Measurements from ENCODE around the gene CXCL13.
"Not testable (repeated sequence)": the region's sequence is repeated elsewhere in the genome, so short reads cannot be mapped to it uniquely, and the experiment has no call there.

Gene CXCL13, protein sequence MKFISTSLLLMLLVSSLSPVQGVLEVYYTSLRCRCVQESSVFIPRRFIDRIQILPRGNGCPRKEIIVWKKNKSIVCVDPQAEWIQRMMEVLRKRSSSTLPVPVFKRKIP

DNA sequence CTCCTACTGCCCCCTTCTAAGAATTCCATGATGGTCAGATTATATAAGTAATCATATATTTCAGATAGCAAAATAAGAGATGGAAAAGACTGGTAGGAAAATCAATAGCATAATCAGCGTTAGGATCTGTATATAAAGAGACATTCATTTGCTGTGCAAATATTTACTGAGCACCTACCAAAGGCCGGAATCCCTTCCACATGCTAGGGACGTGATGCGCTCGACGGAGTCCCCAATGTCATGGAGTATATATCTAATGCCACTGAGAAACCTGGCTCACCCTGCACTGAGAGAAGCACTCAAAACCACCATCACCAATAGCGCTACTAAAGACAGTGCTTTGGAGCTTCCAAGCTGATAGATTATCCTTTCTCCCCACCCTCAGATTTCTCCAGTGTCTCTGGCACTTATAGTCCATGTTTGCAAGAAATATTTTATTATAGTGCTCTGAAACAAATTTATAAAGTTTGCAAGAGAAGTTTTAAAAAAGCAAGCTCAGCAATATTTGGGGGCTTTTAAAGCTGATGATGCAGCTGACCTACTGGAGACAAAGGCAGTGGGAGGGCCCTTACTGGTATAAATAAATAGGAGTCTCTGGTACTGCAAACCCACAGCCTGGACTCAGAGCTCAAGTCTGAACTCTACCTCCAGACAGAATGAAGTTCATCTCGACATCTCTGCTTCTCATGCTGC, at the start of gene CXCL13:
Gene CXCL13 (plus strand): TSS at position 611 of the 693 bp plus-strand sequence. CDS start 46 bp downstream, at position 657.
- no peak for FAIRE-seq
- DNase-seq (ENCODE audit: insufficient read length, low spot score): no peak
- TF ChIP-seq, protein P1, sequence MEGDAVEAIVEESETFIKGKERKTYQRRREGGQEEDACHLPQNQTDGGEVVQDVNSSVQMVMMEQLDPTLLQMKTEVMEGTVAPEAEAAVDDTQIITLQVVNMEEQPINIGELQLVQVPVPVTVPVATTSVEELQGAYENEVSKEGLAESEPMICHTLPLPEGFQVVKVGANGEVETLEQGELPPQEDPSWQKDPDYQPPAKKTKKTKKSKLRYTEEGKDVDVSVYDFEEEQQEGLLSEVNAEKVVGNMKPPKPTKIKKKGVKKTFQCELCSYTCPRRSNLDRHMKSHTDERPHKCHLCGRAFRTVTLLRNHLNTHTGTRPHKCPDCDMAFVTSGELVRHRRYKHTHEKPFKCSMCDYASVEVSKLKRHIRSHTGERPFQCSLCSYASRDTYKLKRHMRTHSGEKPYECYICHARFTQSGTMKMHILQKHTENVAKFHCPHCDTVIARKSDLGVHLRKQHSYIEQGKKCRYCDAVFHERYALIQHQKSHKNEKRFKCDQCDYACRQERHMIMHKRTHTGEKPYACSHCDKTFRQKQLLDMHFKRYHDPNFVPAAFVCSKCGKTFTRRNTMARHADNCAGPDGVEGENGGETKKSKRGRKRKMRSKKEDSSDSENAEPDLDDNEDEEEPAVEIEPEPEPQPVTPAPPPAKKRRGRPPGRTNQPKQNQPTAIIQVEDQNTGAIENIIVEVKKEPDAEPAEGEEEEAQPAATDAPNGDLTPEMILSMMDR (IDR thresholded peaks at IDR 0.05; ENCODE audit: insufficient read depth, missing control alignments): no peak

DNA sequence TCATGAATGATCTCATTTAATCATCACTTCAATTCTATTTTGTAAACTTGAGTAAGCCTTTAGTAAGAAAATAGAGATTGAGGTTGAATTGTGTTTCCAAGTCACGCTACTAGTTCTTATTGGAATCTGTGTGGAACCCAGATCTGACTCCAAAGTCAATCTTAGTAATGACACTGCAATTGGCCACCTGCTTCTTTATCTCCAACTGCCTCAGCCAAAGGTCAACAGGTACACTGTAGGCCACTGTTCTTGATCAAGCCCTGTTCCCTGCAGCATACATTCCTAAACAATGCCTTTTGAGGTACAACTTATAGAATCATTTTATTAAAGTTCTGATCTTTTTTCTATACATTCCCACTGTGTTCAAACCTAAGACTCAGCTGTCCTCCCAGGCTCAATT, 45.5 kb upstream of the CXCL13 start:
- TF ChIP-seq, protein P1 (IDR thresholded peaks at IDR 0.05; ENCODE audit: insufficient read depth, missing control alignments): no peak
- FAIRE-seq: no peak
- no peak for DNase-seq (ENCODE audit: insufficient read length, low spot score)

DNA sequence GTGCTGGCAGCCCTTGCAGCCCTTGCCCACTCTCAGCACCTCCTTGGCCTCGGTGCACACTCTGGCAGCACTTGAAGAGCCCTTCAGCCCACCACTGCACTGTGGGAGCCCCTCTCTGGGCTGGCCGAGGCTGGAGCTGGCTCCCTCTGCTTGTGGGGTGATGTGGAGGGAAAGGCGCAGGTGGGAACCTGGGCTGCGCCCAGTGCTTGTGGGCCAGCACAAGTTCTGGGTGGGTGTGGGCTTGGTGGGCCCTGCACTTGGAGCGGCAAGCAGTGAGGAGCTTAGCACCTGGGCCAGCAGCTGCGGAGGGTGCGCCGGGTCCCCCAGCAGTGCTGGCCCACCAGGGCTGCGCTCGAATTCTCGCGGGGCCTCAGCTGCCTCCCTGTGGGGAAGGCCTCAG, 43.9 kb upstream of the CXCL13 start:
- FAIRE-seq; DNase-seq (ENCODE audit: insufficient read length, low spot score): not testable (repeated sequence)

DNA sequence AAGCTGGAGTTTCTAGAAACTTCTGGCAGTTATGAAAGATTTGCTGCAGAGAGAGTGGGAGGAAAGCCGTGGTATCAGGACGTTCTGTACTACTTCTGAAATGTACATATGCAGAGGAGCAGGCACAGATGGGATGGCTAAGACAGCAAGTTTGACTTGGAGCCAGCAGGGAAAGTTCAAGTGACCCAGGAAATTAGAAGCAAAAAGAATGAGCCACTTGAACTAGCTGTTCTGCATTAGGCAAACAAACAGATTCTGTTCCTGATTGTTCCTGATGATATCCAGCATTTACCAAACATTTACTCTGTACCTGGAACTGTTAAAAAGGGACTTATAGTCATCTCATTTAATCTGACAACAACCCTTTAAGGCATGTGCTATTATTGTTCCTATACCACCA, 41.4 kb upstream of the CXCL13 start:
- no peak for DNase-seq (ENCODE audit: insufficient read length, low spot score)
- TF ChIP-seq, protein P1 (IDR thresholded peaks at IDR 0.05; ENCODE audit: insufficient read depth, missing control alignments): no peak
- no peak for FAIRE-seq

DNA sequence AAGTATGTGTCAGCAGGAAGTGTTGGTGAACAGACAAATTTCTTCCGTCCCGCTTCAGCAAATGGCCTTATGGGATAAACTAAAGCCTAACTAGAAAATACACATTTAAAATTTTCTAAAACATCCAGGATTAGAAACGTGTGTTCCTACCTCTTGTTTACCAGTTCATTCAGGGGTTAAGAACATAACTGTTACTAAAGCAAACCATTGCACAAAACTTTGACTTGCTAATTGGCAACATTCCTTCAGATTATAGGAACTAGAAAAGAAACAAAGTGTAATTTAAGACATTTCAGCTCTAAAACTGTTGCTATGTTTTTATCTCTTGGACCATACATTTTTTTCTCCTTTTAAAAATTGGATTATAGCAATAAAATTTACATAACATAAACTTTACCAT, 39.5 kb upstream of the CXCL13 start:
- FAIRE-seq: no peak
- TF ChIP-seq, protein P1 (IDR thresholded peaks at IDR 0.05; ENCODE audit: insufficient read depth, missing control alignments): no peak
- DNase-seq (ENCODE audit: insufficient read length, low spot score): no peak

DNA sequence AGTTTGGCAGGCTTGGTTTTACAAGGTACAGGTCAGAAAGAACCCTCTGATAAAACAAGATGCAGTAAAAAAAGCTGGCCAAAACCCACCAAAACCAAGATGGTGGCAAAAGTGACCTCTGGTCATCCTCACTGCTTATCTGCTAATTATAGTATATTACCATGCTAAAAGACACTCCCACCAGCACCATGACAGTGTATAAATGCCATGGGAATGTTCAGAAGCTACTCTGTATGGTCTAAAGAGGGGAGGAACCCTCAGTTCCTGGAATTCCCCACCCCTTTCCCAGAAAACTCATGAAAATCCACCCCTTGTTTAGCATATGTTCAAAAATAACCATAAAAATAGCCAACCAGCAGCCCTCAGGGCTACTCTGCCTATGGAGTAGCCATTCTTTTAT, 38.1 kb upstream of the CXCL13 start:
- DNase-seq (ENCODE audit: insufficient read length, low spot score) (no peak), FAIRE-seq (no peak)
- TF ChIP-seq, protein P1 (IDR thresholded peaks at IDR 0.05; ENCODE audit: insufficient read depth, missing control alignments): no peak

DNA sequence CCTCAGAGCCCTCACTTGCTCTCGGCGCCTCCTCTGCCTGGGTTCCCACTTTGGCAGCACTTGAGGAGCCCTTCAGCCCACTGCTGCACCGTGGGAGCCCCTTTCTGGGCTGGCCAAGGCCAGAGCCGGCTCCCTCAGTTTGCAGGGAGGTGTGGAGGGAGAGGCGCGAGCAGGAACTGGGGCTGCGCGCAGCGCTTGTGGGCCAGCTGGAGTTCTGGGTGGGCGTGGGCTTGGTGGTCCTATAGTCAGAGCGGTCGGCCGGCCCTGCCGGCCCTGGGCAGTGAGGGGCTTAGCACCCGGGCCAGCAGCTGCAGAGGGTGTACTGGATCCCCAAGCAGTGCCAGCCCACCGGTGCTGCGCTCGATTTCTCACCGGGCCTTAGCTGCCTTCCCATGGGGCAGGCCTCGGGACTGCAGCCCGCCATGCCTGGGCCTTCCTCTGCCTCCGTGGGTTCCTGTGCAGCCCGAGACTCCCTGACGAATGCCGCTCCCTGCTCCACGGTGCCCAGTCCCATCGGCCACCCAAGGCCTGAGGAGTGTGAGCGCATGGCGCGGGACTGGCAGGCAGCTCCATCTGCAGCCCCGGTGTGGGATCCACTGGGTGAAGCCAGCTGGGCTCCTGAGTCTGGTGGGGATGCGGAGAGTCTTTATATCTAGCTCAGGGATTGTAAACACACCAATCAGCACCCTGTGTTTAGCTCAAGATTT, 35.0 kb upstream of the CXCL13 start:
- FAIRE-seq; DNase-seq (ENCODE audit: insufficient read length, low spot score): not testable (repeated sequence)

DNA sequence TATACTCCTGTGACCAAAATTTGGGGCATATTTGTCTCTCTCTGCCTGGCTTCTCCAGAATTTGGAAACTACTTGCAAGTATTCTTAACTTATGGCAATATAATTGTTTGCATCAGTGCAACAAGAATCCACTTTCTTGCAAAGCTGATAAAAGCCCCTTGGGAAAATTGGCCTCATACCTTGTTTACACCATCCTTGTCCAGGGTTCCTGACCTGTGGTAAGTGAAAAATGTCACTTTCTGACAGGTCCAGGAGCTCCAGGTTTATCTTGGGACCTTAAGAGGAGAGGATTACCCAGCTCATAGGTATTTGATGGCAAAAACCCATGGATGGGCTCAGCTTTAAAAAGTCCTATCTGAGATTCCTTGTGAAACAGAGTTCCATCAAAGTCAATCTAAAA, 29.3 kb upstream of the CXCL13 start:
- DNase-seq (ENCODE audit: insufficient read length, low spot score) (no peak), FAIRE-seq (no peak)
- TF ChIP-seq, protein P1 (IDR thresholded peaks at IDR 0.05; ENCODE audit: insufficient read depth, missing control alignments): no peak

All from D721Med (cell line).